K562 (cell line): Measurements from ENCODE around the gene GRB2. TPM values are rescaled to one million over a fixed set of nuclear protein-coding genes. Genes with fewer than 3 reads are reported as not detected.

Experiments
- ATAC-seq: fragments of 200-7000 bp; cut with Tn5 transposase; 3 replicates; pipeline ENCODE4 v1.9.1; 2020; ENCODE audit warnings: moderate library complexity
- BruUV-seq: library from RNA; stranded (reverse); fragments of 400-500 nt; replicated peaks from 2 replicates; lab custom pipeline; 2021; lab: Mats Ljungman, UMichigan
- CTCF ChIA-PET: fragments of 300-600 bp; formaldehyde crosslinking; extraction: SDS; loops from one replicate; lab custom pipeline; 2021; ENCODE audit warnings: low intra/inter-chr PET ratio; lab: Yijun Ruan, JAX
- POLR2A ChIA-PET: fragments of 300-600, 350-650 bp; sonication (Branson Sonifier 250); formaldehyde crosslinking; extraction: SDS; loops from one replicate; lab custom pipeline; 2021; ENCODE audit warnings: antibody characterized with exemption, inconsistent platforms; lab: Yijun Ruan, JAX
- DNase-seq, 4 experiments: peaks; one replicate each; pipeline versions ENCODE4 v3.0.0 to v3.0.0-alpha.2; 2011 to 2018; ENCODE audit warnings: low spot score in 3 of 4, mixed read lengths in 3 of 4; ENCODE audit errors: extremely low read depth in 1 of 4
- FAIRE-seq: peaks from 2 replicates; lab custom pipeline; 2011; peaks lifted over from hg19 to GRCh38; lab: Jason Lieb, UNC
- H2AFZ ChIP-seq: 2 replicates; pipeline ENCODE4 v1.6.0; 2011; ENCODE audit warnings: low read depth, low read length, control low read depth, inconsistent platforms
- H3K27ac ChIP-seq: fragments of 200-600 bp; 3 replicates; pipeline ENCODE4 v1.8.0; 2011; ENCODE audit warnings: low read depth, mild to moderate bottlenecking, control low read depth, inconsistent platforms, low read length, moderate library complexity, mixed read lengths; ENCODE audit errors: extremely low read depth
- H3K27me3 ChIP-seq, 2 experiments: fragments of 300-600 bp in 1 of 2; 2 replicates in 1 of 2; 3 replicates in 1 of 2; pipeline versions ENCODE4 v1.6.0 to v1.8.0; 2011; ENCODE audit warnings: inconsistent platforms in 2 of 2, low read length in 2 of 2, mild to moderate bottlenecking in 1 of 2, mixed read lengths in 1 of 2, moderate library complexity in 1 of 2; ENCODE audit not compliant: control insufficient read depth in 2 of 2, insufficient read depth in 2 of 2
- H3K36me3 ChIP-seq: fragments of 300-600 bp; 3 replicates; pipeline ENCODE4 v1.8.0; 2011; ENCODE audit warnings: mild to moderate bottlenecking, low read length, inconsistent platforms; ENCODE audit not compliant: control insufficient read depth, insufficient read depth
- H3K4me1 ChIP-seq, 2 experiments: fragments of 200-600 bp in 1 of 2; replicated peaks in 1 of 2; 2 replicates in 1 of 2; 3 replicates in 1 of 2; pipeline versions ENCODE4 v1.5.1 to v1.8.0; 2011; ENCODE audit warnings: inconsistent platforms in 2 of 2, low read length in 2 of 2, mild to moderate bottlenecking in 1 of 2, mixed read lengths in 1 of 2, moderate library complexity in 1 of 2; ENCODE audit not compliant: control insufficient read depth in 2 of 2, insufficient read depth in 2 of 2
- H3K4me2 ChIP-seq: 2 replicates; pipeline ENCODE4 v1.6.1; 2011; ENCODE audit warnings: low read length, control low read depth, inconsistent platforms, mixed read lengths; ENCODE audit not compliant: insufficient read depth
- H3K4me3 ChIP-seq: fragments of 200-600 bp; sonication (generic), shearing (Covaris generic); 2 replicates; pipeline ENCODE4 v1.5.1; 2016; ENCODE audit warnings: control low read depth, inconsistent platforms
- H3K79me2 ChIP-seq: fragments of 200-600 bp; 3 replicates; pipeline ENCODE4 v1.8.0; 2011; ENCODE audit warnings: low read length, inconsistent platforms; ENCODE audit not compliant: control insufficient read depth, insufficient read depth
- H3K9ac ChIP-seq, 2 experiments: 2 replicates each; pipeline versions ENCODE4 v1.6.0 to v1.6.1; 2011; ENCODE audit warnings: low read depth in 2 of 2, low read length in 2 of 2, control low read depth in 1 of 2, inconsistent platforms in 1 of 2, mild to moderate bottlenecking in 1 of 2, mixed read lengths in 1 of 2; ENCODE audit not compliant: insufficient read depth in 1 of 2
- H3K9me1 ChIP-seq: one replicate; pipeline ENCODE4 v1.6.0; 2011; ENCODE audit warnings: inconsistent platforms, mild to moderate bottlenecking, low read length, moderate library complexity; ENCODE audit not compliant: control insufficient read depth, insufficient read depth
- H3K9me3 ChIP-seq: replicated peaks from 2 replicates; pipeline ENCODE4 v1.5.1; 2011; ENCODE audit warnings: low read depth, low read length, inconsistent platforms; ENCODE audit not compliant: control insufficient read depth, insufficient read depth
- H4K20me1 ChIP-seq: replicated peaks from 2 replicates; pipeline ENCODE4 v1.6.1; 2011; ENCODE audit warnings: low read length, inconsistent platforms, mixed read lengths; ENCODE audit not compliant: control insufficient read depth, insufficient read depth
- MYC ChIP-seq, 2 experiments: fragments of 250-450 bp in 1 of 2; sonication (Bioruptor Pico) in 1 of 2; IDR thresholded peaks; 2 replicates each; pipeline versions ENCODE4 v1.5.1 to v1.6.1; 2012 to 2021; ENCODE audit warnings: low read depth in 2 of 2, borderline replicate concordance in 1 of 2, improper control_type of control experiment in 1 of 2, low read length in 1 of 2, mild to moderate bottlenecking in 1 of 2, moderate library complexity in 1 of 2
- NEUROD1 ChIP-seq: fragments of 150-350 bp; IDR thresholded peaks from 2 replicates; pipeline ENCODE4 v1.6.1; 2014; ENCODE audit warnings: borderline replicate concordance, low read length, low read depth; ENCODE audit not compliant: partially characterized antibody
- POLR3G ChIP-seq: IDR thresholded peaks from 2 replicates; pipeline ENCODE4 v1.6.1; 2011; ENCODE audit not compliant: insufficient read length, insufficient replicate concordance; ENCODE audit errors: extremely low read depth
- RNF219 ChIP-seq: fragments of 250-450 bp; sonication (Bioruptor Pico); IDR thresholded peaks from 2 replicates; pipeline ENCODE4 v1.5.0; 2022; ENCODE audit warnings: mild to moderate bottlenecking
- TCF3 ChIP-seq: sonication (generic); formaldehyde crosslinking; IDR thresholded peaks from 2 replicates; pipeline ENCODE4 v1.4.0; 2020; ENCODE audit warnings: mild to moderate bottlenecking, missing genetic modification reagents
- TCF7 ChIP-seq: sonication (generic); IDR thresholded peaks from 2 replicates; pipeline ENCODE4 v1.6.1; 2016; ENCODE audit warnings: antibody characterized with exemption, borderline replicate concordance
- ZNF717 ChIP-seq: fragments of 250-450 bp; sonication (Bioruptor Pico); IDR thresholded peaks from 2 replicates; pipeline ENCODE4 v1.5.0; 2021
- WGBS: fragments of 100-300 bp; shearing (Covaris generic); methylation state at CpG from one replicate; pipeline ENCODE4 v1.1.6; 2016; ENCODE audit warnings: low coverage, mixed read lengths; ENCODE audit not compliant: insufficient coverage; ENCODE audit errors: missing lambda C conversion rate; 5-methylcytosine and 5-hydroxymethylcytosine counted together
- in situ Hi-C: fragments of 300-500 bp; cut with MboI; formaldehyde crosslinking; loops from 4 replicates; pipeline ENCODE4 v1.15.0; 2018; ENCODE audit warnings: inconsistent platforms, mixed read lengths
- intact Hi-C: fragments of 100-400 bp; cut with micrococcal nuclease; formaldehyde crosslinking; loops from 2 replicates; pipeline ENCODE4 v1.14.2; 2022
- polyA plus RNA-seq, 8 experiments: library from polyadenylated mRNA; depleted of rRNA in 4 of 8; stranded (reverse) in 5 of 8; unstranded in 3 of 8; fragments of >200 nt; fragmentation: Nextera tagmentation in 2 of 8; fragmentation: Illumina TruSeq in 1 of 8; extraction: Ambion mirVana in 2 of 8; extraction: Trizol in 1 of 8; gene quantifications; 2 replicates each; pipeline versions ENCODE4 v1.2.1 to v1.2.3, GENCODE V29; 2011 to 2014; ENCODE audit warnings: inconsistent platforms in 1 of 8, missing spikeins in 1 of 8
- total RNA-seq, 7 experiments: library from RNA; depleted of rRNA in 6 of 7; stranded (reverse); fragments of >200 nt in 6 of 7; fragmentation: Illumina TruSeq in 2 of 7; extraction: Trizol in 2 of 7; gene quantifications; 2 replicates each; pipeline versions ENCODE4 v1.2.1 to v1.2.3, GENCODE V29; 2011 to 2021; ENCODE audit warnings: low replicate concordance in 1 of 7
- TF ChIP-seq, protein P1 (sequence below), 2 experiments: IDR thresholded peaks; 2 replicates each; pipeline ENCODE4 v1.6.1; 2012; ENCODE audit warnings: improper control_type of control experiment in 2 of 2, low read depth in 2 of 2, low read length in 2 of 2, borderline replicate concordance in 1 of 2
- TF ChIP-seq, protein P2 (sequence below): sonication (generic); formaldehyde crosslinking; IDR thresholded peaks from 2 replicates; pipeline ENCODE4 v1.8.0; 2023; ENCODE audit warnings: mild to moderate bottlenecking, missing genetic modification reagents

GRB2 gene
- total and polyA plus RNA-seq, 9 of the 15 experiments (the other 6 are each of a cell fraction or from before 2014, with no cell fraction given): 57.2 to 136 (median 84.8) TPM

GRCh38 chr17:75326226-75326848 is 79.1 kb downstream of the GRB2 start (continued):
- TF ChIP-seq, protein P1, sequence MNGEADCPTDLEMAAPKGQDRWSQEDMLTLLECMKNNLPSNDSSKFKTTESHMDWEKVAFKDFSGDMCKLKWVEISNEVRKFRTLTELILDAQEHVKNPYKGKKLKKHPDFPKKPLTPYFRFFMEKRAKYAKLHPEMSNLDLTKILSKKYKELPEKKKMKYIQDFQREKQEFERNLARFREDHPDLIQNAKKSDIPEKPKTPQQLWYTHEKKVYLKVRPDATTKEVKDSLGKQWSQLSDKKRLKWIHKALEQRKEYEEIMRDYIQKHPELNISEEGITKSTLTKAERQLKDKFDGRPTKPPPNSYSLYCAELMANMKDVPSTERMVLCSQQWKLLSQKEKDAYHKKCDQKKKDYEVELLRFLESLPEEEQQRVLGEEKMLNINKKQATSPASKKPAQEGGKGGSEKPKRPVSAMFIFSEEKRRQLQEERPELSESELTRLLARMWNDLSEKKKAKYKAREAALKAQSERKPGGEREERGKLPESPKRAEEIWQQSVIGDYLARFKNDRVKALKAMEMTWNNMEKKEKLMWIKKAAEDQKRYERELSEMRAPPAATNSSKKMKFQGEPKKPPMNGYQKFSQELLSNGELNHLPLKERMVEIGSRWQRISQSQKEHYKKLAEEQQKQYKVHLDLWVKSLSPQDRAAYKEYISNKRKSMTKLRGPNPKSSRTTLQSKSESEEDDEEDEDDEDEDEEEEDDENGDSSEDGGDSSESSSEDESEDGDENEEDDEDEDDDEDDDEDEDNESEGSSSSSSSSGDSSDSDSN (IDR thresholded peaks at IDR 0.05; ENCODE audit: borderline replicate concordance in 1 of 2, low read depth in 2 of 2, low read length in 2 of 2): 0 out of 4 replicates have a peak, but pooled peaks of 1 of the 2 experiments have one; percentile 82
- TF ChIP-seq, protein P2, sequence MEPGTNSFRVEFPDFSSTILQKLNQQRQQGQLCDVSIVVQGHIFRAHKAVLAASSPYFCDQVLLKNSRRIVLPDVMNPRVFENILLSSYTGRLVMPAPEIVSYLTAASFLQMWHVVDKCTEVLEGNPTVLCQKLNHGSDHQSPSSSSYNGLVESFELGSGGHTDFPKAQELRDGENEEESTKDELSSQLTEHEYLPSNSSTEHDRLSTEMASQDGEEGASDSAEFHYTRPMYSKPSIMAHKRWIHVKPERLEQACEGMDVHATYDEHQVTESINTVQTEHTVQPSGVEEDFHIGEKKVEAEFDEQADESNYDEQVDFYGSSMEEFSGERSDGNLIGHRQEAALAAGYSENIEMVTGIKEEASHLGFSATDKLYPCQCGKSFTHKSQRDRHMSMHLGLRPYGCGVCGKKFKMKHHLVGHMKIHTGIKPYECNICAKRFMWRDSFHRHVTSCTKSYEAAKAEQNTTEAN (CRISPR knock-in tag): no peak
- TF ChIP-seq TCF3: peak; percentile 47

DNA sequence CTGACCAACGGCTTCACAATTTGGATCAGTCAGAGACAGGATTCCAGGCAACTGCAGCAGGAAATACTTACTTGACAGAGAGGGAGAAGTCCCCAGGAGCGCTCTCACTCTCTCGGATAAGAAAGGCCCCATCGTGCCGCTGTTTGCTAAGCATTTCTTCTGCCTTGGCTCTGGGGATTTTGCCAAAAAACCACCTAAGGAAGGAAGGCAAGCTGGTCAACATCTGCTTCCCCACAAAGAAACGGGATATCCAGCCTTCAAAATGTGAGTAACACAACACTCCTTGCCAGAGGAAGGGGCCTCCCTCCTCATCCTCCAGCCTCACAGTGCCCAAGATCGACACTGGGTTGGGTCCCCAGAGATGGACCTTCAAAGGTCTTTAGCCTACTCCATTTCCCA is 79.7 kb downstream of the GRB2 start:
- Histone ChIP-seq H3K36me3 (peaks cover 54% of the 10 kb centered on the region; the same call in 2 of the 3 replicates), H3K4me3 (no peak overlapping the region), H3K4me2 (peak overlapping the region; percentile 52), H3K9ac (peak overlapping the region; percentile 29 to 46; a peak in 2 of 4 replicates), H2AFZ (no peak overlapping the region), H3K9me3 (no peaks in the 10 kb centered on the region), H3K27ac (peak overlapping the region; percentile 65), H3K4me1 (peaks cover 15 to 20% of the 10 kb centered on the region in 2 experiments), H3K9me1 (no peaks in the 10 kb centered on the region), H3K27me3 (no peaks in the 10 kb centered on the region), H3K79me2 (peaks cover 36% of the 10 kb centered on the region), H4K20me1 (no peaks in the 10 kb centered on the region; the same call in 1 of the 2 replicates)
- WGBS: 60% methylated on average over 7 of the region's 7 CpGs
- intact Hi-C loops: no loop called here
- no peak for FAIRE-seq
- no TSS peak for BruUV-seq
- DNase-seq: no peak
- in situ Hi-C loops: no loop called here
- no peak; the same call in 2 of the 3 replicates for ATAC-seq
- POLR2A ChIA-PET: interaction anchor here (0.6 to 2.0 kb wide), 10 partner anchors 10 to 86 kb away, joined by 3 to 15 read pairs (median 4); no protein-coding TSS in a partner anchor
- CTCF ChIA-PET: interaction anchor here (0.8 to 1.4 kb wide), 2 partner anchors 78 to 86 kb away, joined by 3 read pairs; no protein-coding TSS in a partner anchor
- TF ChIP-seq MYC (IDR thresholded peaks at IDR 0.05; ENCODE audit: low read depth, low read length) (0 out of 2 replicates have a peak, but pooled peaks have one; percentile 10), MYC (CRISPR knock-in tag; IDR thresholded peaks at IDR 0.05; ENCODE audit: borderline replicate concordance, low read depth) (no peak), NEUROD1 (no peak), RNF219 (CRISPR knock-in tag) (no peak), ZNF717 (CRISPR knock-in tag) (no peak), POLR3G (no peak), TCF7 (no peak)
- TF ChIP-seq, protein P1 (IDR thresholded peaks at IDR 0.05; ENCODE audit: borderline replicate concordance in 1 of 2, low read depth in 2 of 2, low read length in 2 of 2): 0 out of 4 replicates have a peak, but pooled peaks of 1 of the 2 experiments have one; percentile 47
